Parathyroid adenoma (tissue), 2 donors: ENCODE results near the gene AIPL1.

Experiments used
- H2AFZ ChIP-seq: fragments of 300-600 bp; sonication (generic); one replicate; pipeline ENCODE4 v1.7.0; 2017; ENCODE audit warnings: antibody characterized with exemption, mild to moderate bottlenecking
- H3K27ac ChIP-seq: fragments of 300-600 bp; sonication (generic); one replicate; pipeline ENCODE4 v1.7.0; 2017
- H3K27me3 ChIP-seq: fragments of 300-600 bp; sonication (generic); one replicate; pipeline ENCODE4 v1.7.0; 2017; ENCODE audit warnings: low read length; ENCODE audit not compliant: control insufficient read depth, insufficient read depth
- H3K36me3 ChIP-seq: fragments of 300-600 bp; sonication (generic); one replicate; pipeline ENCODE4 v1.7.0; 2017; ENCODE audit warnings: low read length; ENCODE audit not compliant: control insufficient read depth, insufficient read depth
- H3K4me1 ChIP-seq: fragments of 300-600 bp; sonication (generic); one replicate; pipeline ENCODE4 v1.7.0; 2017; ENCODE audit warnings: control low read depth
- H3K4me2 ChIP-seq: fragments of 300-600 bp; sonication (generic); one replicate; pipeline ENCODE4 v1.7.0; 2017; ENCODE audit warnings: low read length
- H3K4me3 ChIP-seq: fragments of 300-600 bp; sonication (generic); one replicate; pipeline ENCODE4 v1.7.0; 2017; ENCODE audit warnings: low read depth, low read length
- H3K79me2 ChIP-seq: fragments of 300-600 bp; sonication (generic); one replicate; pipeline ENCODE4 v1.7.0; 2017; ENCODE audit warnings: control low read depth
- H3K9ac ChIP-seq: fragments of 300-600 bp; sonication (generic); one replicate; pipeline ENCODE4 v1.7.0; 2017; ENCODE audit warnings: mild to moderate bottlenecking
- H3K9me3 ChIP-seq: fragments of 300-600 bp; sonication (generic); one replicate; pipeline ENCODE4 v1.7.0; 2017; ENCODE audit warnings: low read length; ENCODE audit not compliant: control insufficient read depth
- TF ChIP-seq, protein P1 (sequence below): fragments of 300-600 bp; sonication (generic); IDR thresholded peaks from one replicate; pipeline ENCODE4 v1.7.0; 2017; ENCODE audit warnings: antibody characterized with exemption, mild to moderate bottlenecking
- donor health status: primary hyperparathyroidism.

Gene AIPL1

DNA sequence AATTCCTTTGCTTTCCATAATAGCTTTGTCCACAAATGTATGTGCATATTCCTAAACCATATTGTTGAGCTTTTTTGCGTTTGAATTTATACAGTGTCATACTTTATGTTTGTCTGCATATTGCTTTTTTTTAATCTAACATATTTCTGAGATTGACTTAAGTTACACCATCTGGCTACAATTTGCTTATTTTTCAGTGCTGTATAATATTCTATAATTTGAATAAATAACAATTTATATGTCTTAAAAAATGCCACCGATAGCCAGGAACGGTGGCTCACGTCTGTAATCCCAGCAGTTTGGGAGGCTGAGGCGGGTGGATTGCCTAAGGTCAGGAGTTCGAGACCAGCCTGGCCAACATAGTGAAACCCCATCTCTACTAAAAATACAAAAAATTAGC is 7.9 kb upstream of the AIPL1 start:
- Histone ChIP-seq H3K27ac (no peak overlapping the region), H3K4me3 (no peak overlapping the region), H3K36me3 (no peaks in the 10 kb centered on the region)

GRCh38 chr17:6439951-6440350 is 5.0 kb upstream of the AIPL1 start:
- H3K27me3 ChIP-seq, result no peaks in the 10 kb centered on the region

More for the DNA sequence above, 7.9 kb upstream of the AIPL1 start:
- Histone ChIP-seq H3K9me3 (no peaks in the 10 kb centered on the region), H3K79me2 (no peaks in the 10 kb centered on the region), H3K9ac (no peak overlapping the region), H3K27me3 (no peaks in the 10 kb centered on the region), H3K4me2 (no peak overlapping the region), H2AFZ (no peak overlapping the region), H3K4me1 (peaks cover 5% of the 10 kb centered on the region)
- TF ChIP-seq, protein P1, sequence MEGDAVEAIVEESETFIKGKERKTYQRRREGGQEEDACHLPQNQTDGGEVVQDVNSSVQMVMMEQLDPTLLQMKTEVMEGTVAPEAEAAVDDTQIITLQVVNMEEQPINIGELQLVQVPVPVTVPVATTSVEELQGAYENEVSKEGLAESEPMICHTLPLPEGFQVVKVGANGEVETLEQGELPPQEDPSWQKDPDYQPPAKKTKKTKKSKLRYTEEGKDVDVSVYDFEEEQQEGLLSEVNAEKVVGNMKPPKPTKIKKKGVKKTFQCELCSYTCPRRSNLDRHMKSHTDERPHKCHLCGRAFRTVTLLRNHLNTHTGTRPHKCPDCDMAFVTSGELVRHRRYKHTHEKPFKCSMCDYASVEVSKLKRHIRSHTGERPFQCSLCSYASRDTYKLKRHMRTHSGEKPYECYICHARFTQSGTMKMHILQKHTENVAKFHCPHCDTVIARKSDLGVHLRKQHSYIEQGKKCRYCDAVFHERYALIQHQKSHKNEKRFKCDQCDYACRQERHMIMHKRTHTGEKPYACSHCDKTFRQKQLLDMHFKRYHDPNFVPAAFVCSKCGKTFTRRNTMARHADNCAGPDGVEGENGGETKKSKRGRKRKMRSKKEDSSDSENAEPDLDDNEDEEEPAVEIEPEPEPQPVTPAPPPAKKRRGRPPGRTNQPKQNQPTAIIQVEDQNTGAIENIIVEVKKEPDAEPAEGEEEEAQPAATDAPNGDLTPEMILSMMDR, result no peak

DNA sequence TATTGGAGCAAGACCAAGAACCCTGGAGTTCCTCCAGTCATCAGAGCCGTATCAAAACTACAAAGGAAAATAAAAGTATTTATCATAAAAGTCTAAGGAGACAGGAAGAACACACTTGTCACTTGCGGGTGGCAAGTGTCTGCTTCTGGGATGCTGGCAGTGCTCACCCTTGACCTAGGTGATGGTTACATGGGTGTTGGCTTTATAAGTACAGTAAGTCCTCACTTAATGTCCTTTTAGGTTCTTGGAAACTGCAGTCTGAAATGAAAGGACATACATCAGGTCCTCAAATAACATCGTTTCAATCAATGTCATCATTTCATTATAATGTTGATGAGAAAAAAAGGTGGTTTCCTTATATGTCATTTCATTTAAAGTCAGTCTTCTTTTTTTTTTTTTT is 3.0 kb upstream of the AIPL1 start:
- Histone ChIP-seq H3K4me1 (no peaks in the 10 kb centered on the region), H3K4me3 (no peak overlapping the region), H3K36me3 (no peaks in the 10 kb centered on the region), H3K9ac (no peak overlapping the region), H2AFZ (no peak overlapping the region), H3K79me2 (no peaks in the 10 kb centered on the region), H3K4me2 (no peak overlapping the region), H3K27me3 (no peaks in the 10 kb centered on the region), H3K27ac (no peak overlapping the region), H3K9me3 (no peaks in the 10 kb centered on the region)
- TF ChIP-seq, protein P1, result no peak

More at GRCh38 chr17:6439951-6440350, 5.0 kb upstream of the AIPL1 start:
- no peak overlapping the region for H3K4me3 ChIP-seq
- H3K9me3 ChIP-seq, result no peaks in the 10 kb centered on the region
- H2AFZ ChIP-seq, result no peak overlapping the region
- TF ChIP-seq, protein P1, result no peak
- no peak overlapping the region for H3K27ac ChIP-seq
- H3K9ac ChIP-seq, result no peak overlapping the region
- peaks cover 5% of the 10 kb centered on the region for H3K4me1 ChIP-seq
- no peaks in the 10 kb centered on the region for H3K79me2 ChIP-seq
- H3K4me2 ChIP-seq, result no peak overlapping the region
- H3K36me3 ChIP-seq, result no peaks in the 10 kb centered on the region

DNA sequence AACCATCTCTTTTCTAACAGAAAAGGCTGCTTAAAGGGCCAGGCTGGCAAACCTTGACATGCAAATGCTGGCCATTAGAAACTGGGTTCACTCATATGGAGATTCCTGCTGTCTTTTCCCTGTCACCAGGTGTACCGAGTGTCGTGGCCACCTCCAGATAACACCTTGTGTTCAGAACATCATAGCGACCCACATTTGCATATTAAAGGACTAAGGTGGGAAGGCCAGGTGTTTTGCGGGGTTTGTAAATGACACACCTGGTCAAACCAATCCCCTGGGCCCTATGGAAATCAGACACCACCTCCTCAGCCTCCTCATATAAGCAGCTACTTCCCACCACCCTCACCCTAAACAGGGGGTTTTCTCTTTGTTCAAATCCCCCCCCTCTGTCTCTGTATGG is 2.5 kb upstream of the AIPL1 start:
- no peak overlapping the region for H3K4me3 ChIP-seq
- no peaks in the 10 kb centered on the region for H3K27me3 ChIP-seq
- H3K4me1 ChIP-seq, result no peaks in the 10 kb centered on the region
- H3K9ac ChIP-seq, result no peak overlapping the region
- TF ChIP-seq, protein P1, result no peak
- H3K9me3 ChIP-seq, result no peaks in the 10 kb centered on the region
- no peaks in the 10 kb centered on the region for H3K79me2 ChIP-seq
- H3K27ac ChIP-seq, result no peak overlapping the region
- H3K36me3 ChIP-seq, result no peaks in the 10 kb centered on the region
- no peak overlapping the region for H3K4me2 ChIP-seq
- no peak overlapping the region for H2AFZ ChIP-seq

GRCh38 chr17:6435968-6436367 is 1.0 kb upstream of the AIPL1 start:
- H3K4me3 ChIP-seq, result no peak overlapping the region

More at GRCh38 chr17:6435968-6436367, 1.0 kb upstream of the AIPL1 start:
- H3K4me2 ChIP-seq, result no peak overlapping the region
- TF ChIP-seq, protein P1, result peak; percentile 74
- H3K79me2 ChIP-seq, result no peaks in the 10 kb centered on the region
- no peaks in the 10 kb centered on the region for H3K27me3 ChIP-seq
- no peak overlapping the region for H2AFZ ChIP-seq
- H3K9ac ChIP-seq, result no peak overlapping the region
- H3K4me1 ChIP-seq, result no peaks in the 10 kb centered on the region
- no peak overlapping the region for H3K27ac ChIP-seq
- H3K36me3 ChIP-seq, result no peaks in the 10 kb centered on the region
- H3K9me3 ChIP-seq, result no peaks in the 10 kb centered on the region
